Neuronal stem cell (in vitro differentiated cells): ENCODE data around the gene C1orf198. TPM values are rescaled to one million over a fixed set of nuclear protein-coding genes. Genes with fewer than 3 reads are reported as not detected.

Source experiments
- DNase-seq: peaks from one replicate; pipeline ENCODE4 v3.0.0-alpha.2; 2013; ENCODE audit warnings: low spot score
- H2AFZ ChIP-seq: one replicate; pipeline ENCODE4 v1.6.1; 2013; ENCODE audit warnings: mild to moderate bottlenecking, low read length, inconsistent platforms
- H2AK5ac ChIP-seq: 2 replicates; pipeline ENCODE4 v1.6.1; 2013; ENCODE audit warnings: low read depth, mild to moderate bottlenecking, inconsistent platforms, low read length, moderate library complexity, mixed read lengths
- H2BK120ac ChIP-seq: 2 replicates; pipeline ENCODE4 v1.6.1; 2013; ENCODE audit warnings: low read depth, mild to moderate bottlenecking, inconsistent platforms, low read length, moderate library complexity, mixed read lengths
- H2BK12ac ChIP-seq: one replicate; pipeline ENCODE4 v1.6.1; 2013; ENCODE audit warnings: low read length, inconsistent platforms
- H2BK15ac ChIP-seq: 2 replicates; pipeline ENCODE4 v1.6.1; 2013; ENCODE audit warnings: mild to moderate bottlenecking, low read length, inconsistent platforms, mixed read lengths
- H2BK5ac ChIP-seq: one replicate; pipeline ENCODE4 v1.6.1; 2013; ENCODE audit warnings: inconsistent platforms, mild to moderate bottlenecking, low read length, moderate library complexity
- H3K14ac ChIP-seq: one replicate; pipeline ENCODE4 v1.6.1; 2013; ENCODE audit warnings: low read length, inconsistent platforms
- H3K18ac ChIP-seq: 2 replicates; pipeline ENCODE4 v1.6.1; 2013; ENCODE audit warnings: low read length, inconsistent platforms
- H3K23ac ChIP-seq: 2 replicates; pipeline ENCODE4 v1.6.1; 2013; ENCODE audit warnings: low read depth, mild to moderate bottlenecking, mixed read lengths, low read length, inconsistent platforms; ENCODE audit not compliant: poor library complexity
- H3K27ac ChIP-seq: replicated peaks from 3 replicates; pipeline ENCODE4 v1.5.1; 2013; ENCODE audit warnings: low read length, inconsistent platforms
- H3K27me3 ChIP-seq, 3 experiments: 2 replicates each; pipeline ENCODE4 v1.6.1; 2013; ENCODE audit warnings: low read length in 3 of 3, mild to moderate bottlenecking in 2 of 3, inconsistent platforms in 1 of 3, low read depth in 1 of 3, mixed read lengths in 1 of 3, moderate library complexity in 1 of 3; ENCODE audit not compliant: control insufficient read depth in 3 of 3, insufficient read depth in 3 of 3
- H3K36me3 ChIP-seq, 2 donors: replicated peaks in 1 of 2; 2 replicates each; pipeline ENCODE4 v1.6.1; 2013; ENCODE audit warnings: low read length in 2 of 2; ENCODE audit not compliant: control insufficient read depth in 2 of 2, insufficient read depth in 2 of 2
- H3K4ac ChIP-seq: 2 replicates; pipeline ENCODE4 v1.6.1; 2013; ENCODE audit warnings: inconsistent platforms, mild to moderate bottlenecking, low read length, moderate library complexity
- H3K4me1 ChIP-seq, 2 donors: 1 replicate in 1 of 2; 2 replicates in 1 of 2; pipeline ENCODE4 v1.6.1; 2013; ENCODE audit warnings: low read length in 2 of 2, low read depth in 1 of 2; ENCODE audit not compliant: control insufficient read depth in 2 of 2, insufficient read depth in 1 of 2
- H3K4me2 ChIP-seq: one replicate; pipeline ENCODE4 v1.6.1; 2013; ENCODE audit warnings: mild to moderate bottlenecking, low read length, inconsistent platforms; ENCODE audit not compliant: insufficient read depth, poor library complexity, severe bottlenecking
- H3K4me3 ChIP-seq, 2 donors: 2 replicates each; pipeline ENCODE4 v1.5.1; 2013; ENCODE audit warnings: low read length in 2 of 2, mild to moderate bottlenecking in 2 of 2, inconsistent platforms in 1 of 2, moderate library complexity in 1 of 2
- H3K79me1 ChIP-seq: one replicate; pipeline ENCODE4 v1.6.1; 2013; ENCODE audit warnings: low read depth, mild to moderate bottlenecking, inconsistent platforms, low read length, moderate library complexity
- H3K9ac ChIP-seq: one replicate; pipeline ENCODE4 v1.6.1; 2013; ENCODE audit warnings: mild to moderate bottlenecking, low read depth, low read length, inconsistent platforms; ENCODE audit not compliant: poor library complexity
- H3K9me3 ChIP-seq, 2 donors: replicated peaks in 1 of 2; 2 replicates each; pipeline versions ENCODE3 to v1.6.1; 2013; ENCODE audit warnings: low read length in 2 of 2, mild to moderate bottlenecking in 2 of 2, inconsistent platforms in 1 of 2, low read depth in 1 of 2, mixed read lengths in 1 of 2, moderate library complexity in 1 of 2; ENCODE audit not compliant: control insufficient read depth in 2 of 2, insufficient read depth in 1 of 2
- H4K8ac ChIP-seq: one replicate; pipeline ENCODE4 v1.6.1; 2013; ENCODE audit warnings: low read depth, mild to moderate bottlenecking, inconsistent platforms, low read length, moderate library complexity
- H4K91ac ChIP-seq: one replicate; pipeline ENCODE4 v1.6.1; 2013; ENCODE audit warnings: low read length, low read depth, mild to moderate bottlenecking, inconsistent platforms; ENCODE audit not compliant: poor library complexity
- WGBS, 2 donors: extraction: QIAGEN DNeasy Blood & Tissue Kit; methylation state at CpG; one replicate each; pipeline ENCODE4 v1.1.7; 2013; ENCODE audit warnings: missing lambda C conversion rate in 2 of 2, mixed read lengths in 1 of 2; ENCODE audit not compliant: insufficient read length in 2 of 2, insufficient replicate concordance in 1 of 2; ENCODE audit errors: extremely low coverage in 2 of 2; 5-methylcytosine and 5-hydroxymethylcytosine counted together
- polyA plus RNA-seq, 2 experiments: library from polyadenylated mRNA; stranded (reverse); fragments of 200-250 nt; gene quantifications; one replicate each; pipeline ENCODE4 v1.2.3, GENCODE V29; 2013

Gene C1orf198
- 39.0 TPM for polyA plus RNA-seq (2013, experiment 1 of 2)
- polyA plus RNA-seq (2013, experiment 2 of 2): 39.1 TPM

DNA sequence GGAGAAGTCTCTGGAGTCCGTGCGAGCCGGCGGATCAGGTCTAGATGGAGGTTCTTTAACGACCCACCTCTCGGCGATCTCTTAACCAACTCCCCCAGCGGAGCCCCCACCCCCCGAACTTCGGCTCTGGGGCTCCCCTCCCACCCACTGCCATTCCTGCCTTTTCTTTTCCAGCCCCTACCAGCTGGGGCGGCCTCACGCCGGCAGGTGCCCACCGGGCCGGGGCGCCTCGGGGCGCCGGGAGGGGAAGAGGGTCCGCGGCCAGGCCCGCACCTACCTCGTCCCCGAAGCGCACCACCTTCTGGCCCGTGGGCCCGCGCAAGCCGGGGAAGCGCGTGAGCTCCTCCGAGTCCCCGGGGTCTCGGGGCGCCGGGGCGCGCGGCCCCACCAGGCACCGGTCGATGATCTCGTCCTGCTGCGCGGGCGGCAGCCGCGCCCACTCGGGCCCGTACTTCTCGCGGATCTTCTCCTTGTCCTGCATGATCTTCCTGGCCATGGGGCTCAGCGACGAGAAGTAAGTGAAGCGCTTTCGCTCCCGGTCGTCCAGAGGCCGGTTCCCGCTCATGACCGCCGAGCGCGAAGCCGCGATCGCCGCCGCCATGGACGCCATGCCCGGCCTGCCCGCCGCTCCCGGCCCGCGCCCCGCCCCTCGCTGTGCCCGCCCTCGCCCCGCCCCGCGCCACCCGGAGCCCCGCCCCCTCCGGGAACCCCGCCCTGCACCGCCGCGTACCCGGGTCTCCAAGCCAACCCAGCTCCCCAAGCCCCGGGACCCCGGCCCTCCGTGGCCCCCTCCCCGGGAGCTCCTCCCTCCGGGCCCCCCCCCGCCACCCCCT, at the start of gene C1orf198:
Gene C1orf198 (minus strand): TSS at position 619 of the 833 bp plus-strand sequence. CDS start 9 bp downstream, at position 610.
- Histone ChIP-seq H2AK5ac (peak within 1 kb of the TSS; percentile 78), H3K27ac (peak within 1 kb of the TSS; percentile 90), H4K8ac (peak within 1 kb of the TSS; percentile 100), H2BK120ac (no peak within 1 kb of the TSS), H3K4me2 (peak within 1 kb of the TSS; percentile 84), H3K9me3 (no peaks in the 10 kb centered on the region), H4K91ac (peak within 1 kb of the TSS; percentile 89), H3K27me3 (no peaks in the 10 kb centered on the region), H3K9ac (peak within 1 kb of the TSS; percentile 96), H3K23ac (peak within 1 kb of the TSS; percentile 98), H2BK12ac (peak within 1 kb of the TSS; percentile 60), H3K18ac (peak within 1 kb of the TSS; percentile 100), H3K4me3 (peak within 1 kb of the TSS; percentile 89 to 99), H3K4me1 (peaks cover 15 to 16% of the 10 kb centered on the region in 2 donors), H3K79me1 (peaks cover 7% of the 10 kb centered on the region), H2AFZ (peak within 1 kb of the TSS; percentile 91), H3K36me3 (peaks cover 4 to 21% of the 10 kb centered on the region in 2 donors), H3K14ac (peak within 1 kb of the TSS; percentile 58), H2BK5ac (peak within 1 kb of the TSS; percentile 80), H3K4ac (no peak within 1 kb of the TSS), H2BK15ac (peak within 1 kb of the TSS; percentile 79)
- DNase-seq: peak; percentile 76
- no CpG with 5 or more reads among the region's 96 CpGs for WGBS, 2 donors

DNA sequence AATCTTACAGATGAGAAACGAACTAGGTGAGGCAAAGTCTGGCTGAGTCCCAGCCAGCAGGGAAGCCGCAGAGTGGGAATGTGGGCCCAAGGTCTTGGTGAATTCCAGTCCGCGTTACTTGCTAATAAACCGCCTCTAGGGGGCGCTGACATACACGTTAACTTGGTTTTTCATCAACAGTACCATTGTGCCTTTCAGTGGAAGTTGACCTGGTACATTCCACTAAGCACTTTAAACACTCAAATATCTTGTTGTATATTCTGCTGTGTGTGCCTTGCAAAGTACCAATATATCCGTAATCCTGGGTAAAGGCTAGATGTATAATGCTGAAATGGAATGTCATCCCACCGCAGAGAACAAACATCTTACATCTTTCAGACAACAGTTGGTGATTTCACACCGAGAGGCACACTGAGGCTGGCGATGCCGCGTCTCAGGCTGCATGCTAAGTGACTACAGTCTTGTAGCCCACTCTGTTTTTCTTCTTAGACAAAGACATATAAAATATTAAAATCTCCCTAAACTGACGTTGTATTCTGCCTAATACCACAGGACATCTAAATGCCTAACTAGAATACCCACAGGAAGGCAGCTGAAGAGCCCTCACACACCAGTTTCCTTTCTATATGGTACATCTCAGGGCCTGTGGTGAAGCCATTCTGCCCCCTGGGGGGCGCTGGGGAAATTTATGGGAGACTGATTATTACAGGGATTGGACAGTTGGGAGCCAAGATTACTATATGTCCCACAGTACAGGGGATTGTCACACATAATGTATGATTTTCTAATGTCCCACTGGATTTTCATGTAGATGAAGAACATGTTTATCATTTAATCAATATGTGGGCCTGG, 49.2 kb upstream of the C1orf198 start:
- no peak overlapping the region for H3K14ac ChIP-seq
- H3K23ac ChIP-seq: no peak overlapping the region
- no peak overlapping the region for H2BK120ac ChIP-seq
- no peak overlapping the region for H4K8ac ChIP-seq
- H3K79me1 ChIP-seq: peaks cover 2% of the 10 kb centered on the region
- H4K91ac ChIP-seq: no peak overlapping the region
- H3K9me3 ChIP-seq: no peaks in the 10 kb centered on the region
- H3K4me3 ChIP-seq: no peak overlapping the region
- H2BK5ac ChIP-seq: no peak overlapping the region
- no peak overlapping the region for H3K4me2 ChIP-seq
- no peak overlapping the region for H3K18ac ChIP-seq
- no peak overlapping the region for H2BK15ac ChIP-seq
- DNase-seq: peak; percentile 84
- WGBS, 2 donors: no CpG with 5 or more reads among the region's 15 CpGs
- H2AK5ac ChIP-seq: no peak overlapping the region
- H2AFZ ChIP-seq: no peak overlapping the region
- no peak overlapping the region for H2BK12ac ChIP-seq
- no peak overlapping the region for H3K27ac ChIP-seq
- H3K27me3 ChIP-seq: no peaks in the 10 kb centered on the region
- H3K4me1 ChIP-seq: peaks cover 0 to 2% of the 10 kb centered on the region in 2 donors
- H3K36me3 ChIP-seq: peaks cover 13 to 43% of the 10 kb centered on the region in 2 donors
- no peak overlapping the region for H3K9ac ChIP-seq
- H3K4ac ChIP-seq: no peak overlapping the region

GRCh38 chr1:230916587-230917283, 48.4 kb upstream of the C1orf198 start:
- no peak overlapping the region for H4K8ac ChIP-seq
- DNase-seq: no peak
- no peak overlapping the region for H2AFZ ChIP-seq
- H2BK5ac ChIP-seq: no peak overlapping the region
- no peak overlapping the region for H3K4ac ChIP-seq
- no peak overlapping the region for H3K14ac ChIP-seq
- no peak overlapping the region for H2BK15ac ChIP-seq
- H2BK120ac ChIP-seq: no peak overlapping the region
- no CpG with 5 or more reads among the region's 8 CpGs for WGBS, 2 donors
- peaks cover 2% of the 10 kb centered on the region for H3K79me1 ChIP-seq
- no peaks in the 10 kb centered on the region for H3K27me3 ChIP-seq
- H3K4me1 ChIP-seq: peaks cover 0 to 2% of the 10 kb centered on the region in 2 donors
- no peaks in the 10 kb centered on the region for H3K9me3 ChIP-seq
- H3K4me3 ChIP-seq: no peak overlapping the region
- no peak overlapping the region for H2BK12ac ChIP-seq
- no peak overlapping the region for H4K91ac ChIP-seq
- no peak overlapping the region for H3K4me2 ChIP-seq
- no peak overlapping the region for H3K9ac ChIP-seq
- H3K27ac ChIP-seq: no peak overlapping the region
- H2AK5ac ChIP-seq: no peak overlapping the region
- H3K36me3 ChIP-seq: peaks cover 11 to 43% of the 10 kb centered on the region in 2 donors
- H3K23ac ChIP-seq: no peak overlapping the region
- H3K18ac ChIP-seq: no peak overlapping the region
